ENCODE data around the gene LSM7.

LSM7 gene

DNA sequence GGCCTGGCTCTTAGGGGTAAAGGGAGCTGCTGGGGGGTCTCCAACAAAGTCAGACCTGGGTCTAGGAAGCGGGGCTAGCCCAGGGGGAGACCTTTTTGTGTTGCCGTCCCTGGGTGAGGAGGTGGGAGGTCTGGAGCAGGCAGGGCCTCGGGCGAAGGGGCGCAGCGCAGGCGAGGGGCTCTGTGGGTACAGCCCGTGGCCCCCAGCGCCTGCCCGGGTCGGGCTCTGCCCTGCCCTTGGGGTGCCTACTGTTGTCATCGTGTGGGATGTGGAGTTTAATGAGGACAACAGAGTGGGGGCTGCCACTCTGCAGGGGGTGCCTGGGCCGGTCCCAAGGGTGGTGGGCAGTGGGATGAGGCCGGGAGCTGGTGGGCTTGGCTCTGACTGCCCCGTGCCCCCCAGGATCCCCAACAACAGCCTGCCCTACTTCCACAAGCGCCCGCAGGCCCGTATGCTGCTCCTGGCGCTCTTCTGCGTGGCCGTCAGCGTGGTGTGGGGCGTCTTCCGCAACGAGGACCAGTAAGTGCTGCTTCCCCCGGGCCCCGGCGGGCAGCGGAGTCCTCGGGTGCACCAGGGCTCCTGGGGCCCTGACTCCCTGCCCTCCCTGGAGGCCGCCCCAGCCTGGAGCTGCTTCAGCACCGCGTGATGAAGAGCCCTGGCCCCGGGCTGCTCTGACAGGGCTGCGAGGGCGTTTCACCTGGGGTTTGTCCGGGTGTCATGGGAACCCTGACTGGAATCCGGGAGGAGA lies 12.3 kb upstream of the LSM7 start:
- H3K4me1 ChIP-seq (ENCODE audit: insufficient read depth, poor library complexity, severe bottlenecking) = no peaks in the 10 kb centered on the region
- DNase-seq (ENCODE audit: low spot score) = no peak
- H3K4me3 ChIP-seq (ENCODE audit: severe bottlenecking) = no peak overlapping the region
- H3K9me3 ChIP-seq (ENCODE audit: severe bottlenecking) = no peaks in the 10 kb centered on the region
- H3K27me3 ChIP-seq (ENCODE audit: insufficient read depth, poor library complexity, severe bottlenecking) = no peaks in the 10 kb centered on the region
- TF ChIP-seq, protein P1, sequence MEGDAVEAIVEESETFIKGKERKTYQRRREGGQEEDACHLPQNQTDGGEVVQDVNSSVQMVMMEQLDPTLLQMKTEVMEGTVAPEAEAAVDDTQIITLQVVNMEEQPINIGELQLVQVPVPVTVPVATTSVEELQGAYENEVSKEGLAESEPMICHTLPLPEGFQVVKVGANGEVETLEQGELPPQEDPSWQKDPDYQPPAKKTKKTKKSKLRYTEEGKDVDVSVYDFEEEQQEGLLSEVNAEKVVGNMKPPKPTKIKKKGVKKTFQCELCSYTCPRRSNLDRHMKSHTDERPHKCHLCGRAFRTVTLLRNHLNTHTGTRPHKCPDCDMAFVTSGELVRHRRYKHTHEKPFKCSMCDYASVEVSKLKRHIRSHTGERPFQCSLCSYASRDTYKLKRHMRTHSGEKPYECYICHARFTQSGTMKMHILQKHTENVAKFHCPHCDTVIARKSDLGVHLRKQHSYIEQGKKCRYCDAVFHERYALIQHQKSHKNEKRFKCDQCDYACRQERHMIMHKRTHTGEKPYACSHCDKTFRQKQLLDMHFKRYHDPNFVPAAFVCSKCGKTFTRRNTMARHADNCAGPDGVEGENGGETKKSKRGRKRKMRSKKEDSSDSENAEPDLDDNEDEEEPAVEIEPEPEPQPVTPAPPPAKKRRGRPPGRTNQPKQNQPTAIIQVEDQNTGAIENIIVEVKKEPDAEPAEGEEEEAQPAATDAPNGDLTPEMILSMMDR (IDR thresholded peaks at IDR 0.05; ENCODE audit: poor library complexity, severe bottlenecking) = no peak
- 0 out of 2 replicates have a peak, but pooled peaks cover 3% of the 10 kb centered on the region for H3K36me3 ChIP-seq (ENCODE audit: low read depth)
- no peak for ATAC-seq (ENCODE audit: low read depth)
- no peak overlapping the region for H3K27ac ChIP-seq (ENCODE audit: poor library complexity, severe bottlenecking)

DNA sequence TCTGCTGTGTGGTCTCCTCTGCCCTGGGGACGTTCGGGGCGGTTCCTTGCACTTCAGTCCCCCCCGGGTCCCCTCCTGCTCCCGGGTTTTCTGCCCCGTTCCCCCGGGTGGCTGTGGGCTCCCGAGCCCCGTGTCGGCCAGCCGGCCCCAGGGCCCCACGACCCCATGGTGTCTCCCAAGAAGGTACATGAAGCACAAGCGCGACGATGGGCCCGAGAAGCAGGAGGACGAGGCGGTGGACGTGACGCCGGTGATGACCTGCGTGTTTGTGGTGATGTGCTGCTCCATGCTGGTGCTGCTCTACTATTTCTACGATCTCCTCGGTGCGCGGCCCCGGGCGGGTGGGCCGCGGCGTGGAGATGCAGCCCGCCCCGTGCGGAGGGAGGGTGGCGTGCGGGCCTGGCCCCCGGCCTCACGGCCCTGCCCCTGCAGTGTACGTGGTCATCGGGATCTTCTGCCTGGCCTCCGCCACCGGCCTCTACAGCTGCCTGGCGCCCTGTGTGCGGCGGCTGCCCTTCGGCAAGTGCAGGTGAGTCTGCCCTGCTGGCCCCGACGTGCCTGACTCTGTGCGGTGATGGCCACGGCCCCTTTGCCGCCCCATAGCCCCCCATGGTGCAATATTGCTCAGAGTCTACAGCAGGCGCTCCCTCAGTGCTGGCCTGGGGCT lies 11.4 kb upstream of the LSM7 start:
- Histone ChIP-seq H3K4me1 (ENCODE audit: insufficient read depth, poor library complexity, severe bottlenecking) (no peaks in the 10 kb centered on the region), H3K4me3 (ENCODE audit: severe bottlenecking) (no peak overlapping the region), H3K9me3 (ENCODE audit: severe bottlenecking) (no peaks in the 10 kb centered on the region), H3K36me3 (ENCODE audit: low read depth) (0 out of 2 replicates have a peak, but pooled peaks cover 3% of the 10 kb centered on the region), H3K27ac (ENCODE audit: poor library complexity, severe bottlenecking) (no peak overlapping the region), H3K27me3 (ENCODE audit: insufficient read depth, poor library complexity, severe bottlenecking) (no peaks in the 10 kb centered on the region)
- DNase-seq (ENCODE audit: low spot score) = no peak
- TF ChIP-seq, protein P1 (IDR thresholded peaks at IDR 0.05; ENCODE audit: poor library complexity, severe bottlenecking) = no peak
- ATAC-seq (ENCODE audit: low read depth) = no peak

DNA sequence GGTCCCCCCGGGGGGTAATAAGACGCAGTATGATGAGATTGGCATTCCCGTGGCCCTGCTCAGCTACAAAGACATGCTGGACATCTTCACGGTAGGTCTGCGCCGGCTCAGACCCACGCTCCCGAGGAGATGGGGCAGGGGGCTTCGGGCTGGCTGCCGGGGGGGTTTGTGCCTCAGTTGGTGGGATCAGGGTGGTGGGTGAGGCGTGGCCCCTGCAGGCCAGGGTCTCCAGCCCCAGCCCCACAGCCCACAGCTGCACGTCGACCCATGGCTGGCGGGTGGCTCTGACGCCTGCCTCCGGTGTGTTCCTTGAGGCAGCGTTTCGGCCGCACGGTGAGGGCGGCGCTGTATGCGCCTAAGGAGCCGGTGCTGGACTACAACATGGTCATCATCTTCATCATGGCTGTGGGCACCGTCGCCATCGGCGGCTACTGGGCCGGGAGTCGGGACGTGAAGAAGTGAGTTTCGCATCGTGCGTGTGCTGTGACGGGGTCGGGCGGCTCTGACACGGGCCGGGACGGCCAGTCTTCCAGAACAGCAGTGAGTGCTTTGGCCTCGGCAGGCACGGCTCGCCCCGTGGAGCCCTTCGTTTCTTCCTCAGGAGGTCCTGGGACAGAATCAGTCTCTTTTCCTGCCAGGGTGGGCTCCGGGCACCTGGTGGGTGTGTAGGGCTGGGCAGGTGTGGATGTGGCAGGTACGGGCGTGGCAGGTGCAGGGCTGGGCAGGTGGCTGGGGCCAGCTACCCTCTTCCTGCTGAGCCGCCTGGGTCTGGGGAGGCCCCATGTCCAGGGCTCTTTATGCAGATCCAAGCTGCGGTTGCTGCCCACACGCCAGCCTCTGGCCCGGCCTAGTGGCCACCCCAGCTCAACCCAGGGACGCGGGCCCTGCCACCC lies 10.6 kb upstream of the LSM7 start:
- Histone ChIP-seq H3K27ac (ENCODE audit: poor library complexity, severe bottlenecking) (no peak overlapping the region), H3K9me3 (ENCODE audit: severe bottlenecking) (no peaks in the 10 kb centered on the region)

DNA sequence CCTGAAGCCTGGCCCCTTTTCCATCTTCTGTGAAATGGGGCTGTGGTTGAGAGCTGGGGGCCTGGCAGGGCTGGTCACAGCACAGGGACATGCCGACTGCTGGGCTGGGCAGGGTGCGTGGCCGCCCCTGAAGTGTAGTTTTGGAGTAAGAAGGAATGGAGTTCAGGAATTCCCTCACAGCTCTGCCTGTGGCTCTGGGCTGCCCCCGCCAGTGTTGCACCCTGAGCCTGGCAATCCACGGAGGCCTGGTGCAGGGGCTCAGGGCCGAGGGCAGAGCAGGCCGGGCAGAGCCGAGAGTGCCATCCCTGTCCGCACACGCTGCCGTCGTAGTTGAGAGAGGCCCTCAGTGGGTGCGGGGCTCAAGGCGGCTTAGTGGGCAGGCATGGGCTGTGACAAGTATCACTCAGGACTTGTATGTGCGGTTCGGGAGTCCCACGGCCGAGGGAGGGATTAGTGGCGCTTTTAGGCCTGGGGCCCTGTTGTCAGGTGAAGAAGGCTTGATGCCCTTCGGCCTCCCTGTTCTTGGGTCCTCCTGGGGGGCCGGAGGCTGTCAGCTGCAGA lies 9.7 kb upstream of the LSM7 start:
- no peaks in the 10 kb centered on the region for H3K4me1 ChIP-seq (ENCODE audit: insufficient read depth, poor library complexity, severe bottlenecking)
- DNase-seq (ENCODE audit: low spot score) = no peak

More for the DNA sequence above, 10.6 kb upstream of the LSM7 start:
- DNase-seq (ENCODE audit: low spot score) (no peak), ATAC-seq (ENCODE audit: low read depth) (no peak)
- Histone ChIP-seq H3K27me3 (ENCODE audit: insufficient read depth, poor library complexity, severe bottlenecking) (no peaks in the 10 kb centered on the region), H3K4me1 (ENCODE audit: insufficient read depth, poor library complexity, severe bottlenecking) (no peaks in the 10 kb centered on the region), H3K4me3 (ENCODE audit: severe bottlenecking) (no peak overlapping the region), H3K36me3 (ENCODE audit: low read depth) (0 out of 2 replicates have a peak, but pooled peaks cover 3% of the 10 kb centered on the region)
- TF ChIP-seq, protein P1 (IDR thresholded peaks at IDR 0.05; ENCODE audit: poor library complexity, severe bottlenecking) = no peak

More for the DNA sequence above, 9.7 kb upstream of the LSM7 start:
- H3K36me3 ChIP-seq (ENCODE audit: low read depth) = 0 out of 2 replicates have a peak, but pooled peaks cover 3% of the 10 kb centered on the region
- no peak for ATAC-seq (ENCODE audit: low read depth)
- no peak overlapping the region for H3K27ac ChIP-seq (ENCODE audit: poor library complexity, severe bottlenecking)
- no peak overlapping the region for H3K4me3 ChIP-seq (ENCODE audit: severe bottlenecking)
- H3K9me3 ChIP-seq (ENCODE audit: severe bottlenecking) = no peaks in the 10 kb centered on the region
- no peaks in the 10 kb centered on the region for H3K27me3 ChIP-seq (ENCODE audit: insufficient read depth, poor library complexity, severe bottlenecking)
- TF ChIP-seq, protein P1 (IDR thresholded peaks at IDR 0.05; ENCODE audit: poor library complexity, severe bottlenecking) = no peak
